NCI-H526 treated with DMSO at 0.1 percent for 48 hours (cell line): Measurements from ENCODE around the gene MEGF9.

Experiments
- DNase-seq: peaks from one replicate; lab custom pipeline; 2025; lab: John Stamatoyannopoulos, UW

Gene MEGF9

GRCh38 chr9:120730654-120731514 lies 16.6 kb upstream of the MEGF9 start:
- no peak for DNase-seq

GRCh38 chr9:120729791-120730241 lies 15.5 kb upstream of the MEGF9 start:
- no peak for DNase-seq

- no peak for DNase-seq
Observed at GRCh38 chr9:120726484-120726883, 12.2 kb upstream of the MEGF9 start.

- no peak for DNase-seq
Observed at GRCh38 chr9:120725907-120726306, 11.6 kb upstream of the MEGF9 start.

GRCh38 chr9:120724757-120725400 lies 10.6 kb upstream of the MEGF9 start:
- no peak for DNase-seq

- DNase-seq, result no peak
Observed at GRCh38 chr9:120723565-120723964, 9.3 kb upstream of the MEGF9 start.

GRCh38 chr9:120720404-120720803 lies 6.1 kb upstream of the MEGF9 start:
- no peak for DNase-seq

GRCh38 chr9:120718316-120718715 lies 4.0 kb upstream of the MEGF9 start:
- DNase-seq, result no peak

- DNase-seq, result no peak
Observed at GRCh38 chr9:120717176-120717575, 2.9 kb upstream of the MEGF9 start.

GRCh38 chr9:120716483-120716882 lies 2.2 kb upstream of the MEGF9 start:
- DNase-seq, result no peak

- peak; percentile 54 for DNase-seq
Observed at GRCh38 chr9:120715389-120715924, 1.2 kb upstream of the MEGF9 start.

- no peak for DNase-seq
Observed at GRCh38 chr9:120714846-120715388, 647 bp upstream of the MEGF9 start.

GRCh38 chr9:120713257-120714087 lies 798 bp downstream of the MEGF9 start:
- no peak for DNase-seq

- DNase-seq, result no peak
Observed at GRCh38 chr9:120712539-120713031, 1.7 kb downstream of the MEGF9 start.

- no peak for DNase-seq
Observed at GRCh38 chr9:120711841-120712538, 2.3 kb downstream of the MEGF9 start.

- DNase-seq, result peak; percentile 12
Observed at GRCh38 chr9:120711354-120711753, 2.9 kb downstream of the MEGF9 start.

GRCh38 chr9:120710110-120710981 lies 3.9 kb downstream of the MEGF9 start:
- DNase-seq, result no peak

GRCh38 chr9:120708526-120709224 lies 5.6 kb downstream of the MEGF9 start:
- peak; percentile 55 for DNase-seq

- no peak for DNase-seq
Observed at GRCh38 chr9:120707170-120707569, 7.1 kb downstream of the MEGF9 start.
